ENCODE results near the gene ACBD3.

Gene ACBD3

GRCh38 chr1:226222686-226223085 is 36.1 kb upstream of the ACBD3 start:
- TF ChIP-seq CTCF (IDR thresholded peaks at IDR 0.05; ENCODE audit: low read depth, low read length), result no peak
- no peak overlapping the region for H3K4me3 ChIP-seq (ENCODE audit: low read depth, low read length)

- no peak overlapping the region for H3K4me3 ChIP-seq (ENCODE audit: low read depth, low read length)
- TF ChIP-seq CTCF (IDR thresholded peaks at IDR 0.05; ENCODE audit: low read depth, low read length), result no peak
These were observed 34.1 kb upstream of the ACBD3 start for GRCh38 chr1:226220473-226221189.

- no peak for TF ChIP-seq CTCF (IDR thresholded peaks at IDR 0.05; ENCODE audit: low read depth, low read length)
- no peak overlapping the region for H3K4me3 ChIP-seq (ENCODE audit: low read depth, low read length)
These were observed 30.7 kb upstream of the ACBD3 start for GRCh38 chr1:226217273-226217672.

GRCh38 chr1:226216056-226216455 is 29.5 kb upstream of the ACBD3 start:
- no peak overlapping the region for H3K4me3 ChIP-seq (ENCODE audit: low read depth, low read length)
- no peak for TF ChIP-seq CTCF (IDR thresholded peaks at IDR 0.05; ENCODE audit: low read depth, low read length)

GRCh38 chr1:226215239-226215638 is 28.7 kb upstream of the ACBD3 start:
- no peak overlapping the region for H3K4me3 ChIP-seq (ENCODE audit: low read depth, low read length)
- TF ChIP-seq CTCF (IDR thresholded peaks at IDR 0.05; ENCODE audit: low read depth, low read length), result no peak

- H3K4me3 ChIP-seq (ENCODE audit: low read depth, low read length), result no peak overlapping the region
- TF ChIP-seq CTCF (IDR thresholded peaks at IDR 0.05; ENCODE audit: low read depth, low read length), result no peak
These were observed 26.0 kb upstream of the ACBD3 start for GRCh38 chr1:226212545-226212944.

GRCh38 chr1:226211181-226211821 is 24.8 kb upstream of the ACBD3 start:
- no peak overlapping the region for H3K4me3 ChIP-seq (ENCODE audit: low read depth, low read length)
- no peak for TF ChIP-seq CTCF (IDR thresholded peaks at IDR 0.05; ENCODE audit: low read depth, low read length)
